Fibroblast of mammary gland (primary cell): ENCODE data around the gene BEND7.

Source experiments
- DNase-seq: peaks from one replicate; pipeline ENCODE4 v3.0.0-alpha.2; 2010; ENCODE audit warnings: low read depth
- H3K4me3 ChIP-seq: 2 replicates; pipeline ENCODE4 v1.5.1; 2011; ENCODE audit warnings: low read depth, mild to moderate bottlenecking, low read length, moderate library complexity; ENCODE audit not compliant: control insufficient read depth
- TF ChIP-seq, protein P1 (sequence below): conservative IDR thresholded peaks from 2 replicates; pipeline ENCODE4 v1.5.1; 2011; ENCODE audit warnings: low read depth, low read length, inconsistent platforms; ENCODE audit not compliant: control insufficient read depth, insufficient read depth

BEND7 gene

GRCh38 chr10:13512564-13512963, 16.2 kb downstream of the BEND7 start:
- no peak for DNase-seq
- TF ChIP-seq, protein P1, sequence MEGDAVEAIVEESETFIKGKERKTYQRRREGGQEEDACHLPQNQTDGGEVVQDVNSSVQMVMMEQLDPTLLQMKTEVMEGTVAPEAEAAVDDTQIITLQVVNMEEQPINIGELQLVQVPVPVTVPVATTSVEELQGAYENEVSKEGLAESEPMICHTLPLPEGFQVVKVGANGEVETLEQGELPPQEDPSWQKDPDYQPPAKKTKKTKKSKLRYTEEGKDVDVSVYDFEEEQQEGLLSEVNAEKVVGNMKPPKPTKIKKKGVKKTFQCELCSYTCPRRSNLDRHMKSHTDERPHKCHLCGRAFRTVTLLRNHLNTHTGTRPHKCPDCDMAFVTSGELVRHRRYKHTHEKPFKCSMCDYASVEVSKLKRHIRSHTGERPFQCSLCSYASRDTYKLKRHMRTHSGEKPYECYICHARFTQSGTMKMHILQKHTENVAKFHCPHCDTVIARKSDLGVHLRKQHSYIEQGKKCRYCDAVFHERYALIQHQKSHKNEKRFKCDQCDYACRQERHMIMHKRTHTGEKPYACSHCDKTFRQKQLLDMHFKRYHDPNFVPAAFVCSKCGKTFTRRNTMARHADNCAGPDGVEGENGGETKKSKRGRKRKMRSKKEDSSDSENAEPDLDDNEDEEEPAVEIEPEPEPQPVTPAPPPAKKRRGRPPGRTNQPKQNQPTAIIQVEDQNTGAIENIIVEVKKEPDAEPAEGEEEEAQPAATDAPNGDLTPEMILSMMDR, result no peak
- no peak overlapping the region for H3K4me3 ChIP-seq

GRCh38 chr10:13511409-13511808, 17.4 kb downstream of the BEND7 start:
- TF ChIP-seq, protein P1, result no peak
- no peak for DNase-seq

GRCh38 chr10:13505052-13505680, 23.6 kb downstream of the BEND7 start:
- no peak overlapping the region for H3K4me3 ChIP-seq
- DNase-seq, result no peak
- TF ChIP-seq, protein P1, result no peak

More at GRCh38 chr10:13511409-13511808, 17.4 kb downstream of the BEND7 start:
- no peak overlapping the region for H3K4me3 ChIP-seq

GRCh38 chr10:13503745-13504463, 24.9 kb downstream of the BEND7 start:
- H3K4me3 ChIP-seq, result no peak overlapping the region
- DNase-seq, result peak; percentile 45
- TF ChIP-seq, protein P1, result no peak

DNA sequence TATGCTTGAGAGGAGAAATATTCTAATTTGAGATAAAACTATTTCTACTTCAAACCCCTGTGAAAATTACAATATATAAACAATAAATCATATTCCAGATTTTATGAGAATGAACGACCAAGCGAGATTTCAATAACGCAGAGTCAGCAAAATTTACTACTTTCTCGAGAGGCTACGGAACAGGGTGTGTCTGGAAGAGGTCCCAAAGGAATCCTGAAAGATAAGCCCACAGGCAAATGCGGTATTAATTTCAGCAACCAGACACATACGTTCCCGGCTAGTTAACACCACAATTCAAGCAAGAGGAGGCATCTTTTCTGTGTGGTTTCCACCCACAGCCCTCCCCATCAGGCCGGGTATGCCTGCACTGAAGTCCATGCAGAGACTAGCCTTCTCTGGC, 26.4 kb downstream of the BEND7 start:
- TF ChIP-seq, protein P1, result no peak
- no peak overlapping the region for H3K4me3 ChIP-seq
- DNase-seq, result no peak

DNA sequence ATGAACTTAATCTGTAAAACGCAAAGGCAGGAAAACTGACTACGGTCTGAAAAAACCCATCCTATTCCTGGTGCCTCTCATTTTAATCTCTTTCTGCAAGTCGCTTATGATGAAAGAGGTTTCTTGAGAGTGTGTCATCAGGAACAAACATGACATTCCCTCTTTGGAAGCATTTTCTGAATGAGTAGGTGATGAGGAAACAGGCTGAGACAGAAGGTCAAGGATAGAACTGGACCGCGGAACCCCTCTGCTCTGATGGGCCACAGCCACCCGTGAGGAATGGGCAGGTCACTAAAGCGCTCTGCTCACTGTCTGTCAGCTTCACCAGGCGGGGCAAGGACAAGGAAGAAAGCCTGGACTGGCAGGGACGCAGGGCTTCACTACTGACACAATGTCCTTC, 28.6 kb downstream of the BEND7 start:
- TF ChIP-seq, protein P1, result no peak
- DNase-seq, result no peak
- H3K4me3 ChIP-seq, result no peak overlapping the region
